GM12874 (cell line): ENCODE results near the gene BASP1.

Experiments
- TF ChIP-seq, protein P1 (sequence below): IDR thresholded peaks from 2 replicates; pipeline ENCODE4 v1.5.1; 2011; ENCODE audit warnings: low read depth, mild to moderate bottlenecking, control low read depth, low read length, moderate library complexity; ENCODE audit not compliant: insufficient read depth

BASP1 gene

DNA sequence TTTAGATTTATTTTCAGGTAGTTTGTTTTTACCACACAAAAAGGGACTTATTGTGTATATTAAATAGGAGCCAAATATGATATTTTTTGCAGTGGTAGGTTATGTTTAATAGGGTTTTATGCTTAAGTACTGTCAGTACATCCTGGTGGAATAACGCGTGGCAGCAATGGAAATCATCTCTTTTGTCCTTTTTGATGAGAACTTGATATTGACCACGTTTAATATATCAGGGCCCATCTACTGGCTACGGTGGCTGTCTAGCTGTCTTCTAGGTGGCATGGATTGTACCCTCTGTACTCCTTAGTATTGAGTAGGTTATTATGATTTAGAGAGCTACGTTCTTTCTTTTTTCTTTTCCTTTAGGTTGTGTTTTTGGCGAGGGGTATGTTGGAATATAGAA is 2.6 kb downstream of the BASP1 start:
- TF ChIP-seq, protein P1, sequence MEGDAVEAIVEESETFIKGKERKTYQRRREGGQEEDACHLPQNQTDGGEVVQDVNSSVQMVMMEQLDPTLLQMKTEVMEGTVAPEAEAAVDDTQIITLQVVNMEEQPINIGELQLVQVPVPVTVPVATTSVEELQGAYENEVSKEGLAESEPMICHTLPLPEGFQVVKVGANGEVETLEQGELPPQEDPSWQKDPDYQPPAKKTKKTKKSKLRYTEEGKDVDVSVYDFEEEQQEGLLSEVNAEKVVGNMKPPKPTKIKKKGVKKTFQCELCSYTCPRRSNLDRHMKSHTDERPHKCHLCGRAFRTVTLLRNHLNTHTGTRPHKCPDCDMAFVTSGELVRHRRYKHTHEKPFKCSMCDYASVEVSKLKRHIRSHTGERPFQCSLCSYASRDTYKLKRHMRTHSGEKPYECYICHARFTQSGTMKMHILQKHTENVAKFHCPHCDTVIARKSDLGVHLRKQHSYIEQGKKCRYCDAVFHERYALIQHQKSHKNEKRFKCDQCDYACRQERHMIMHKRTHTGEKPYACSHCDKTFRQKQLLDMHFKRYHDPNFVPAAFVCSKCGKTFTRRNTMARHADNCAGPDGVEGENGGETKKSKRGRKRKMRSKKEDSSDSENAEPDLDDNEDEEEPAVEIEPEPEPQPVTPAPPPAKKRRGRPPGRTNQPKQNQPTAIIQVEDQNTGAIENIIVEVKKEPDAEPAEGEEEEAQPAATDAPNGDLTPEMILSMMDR: no peak

DNA sequence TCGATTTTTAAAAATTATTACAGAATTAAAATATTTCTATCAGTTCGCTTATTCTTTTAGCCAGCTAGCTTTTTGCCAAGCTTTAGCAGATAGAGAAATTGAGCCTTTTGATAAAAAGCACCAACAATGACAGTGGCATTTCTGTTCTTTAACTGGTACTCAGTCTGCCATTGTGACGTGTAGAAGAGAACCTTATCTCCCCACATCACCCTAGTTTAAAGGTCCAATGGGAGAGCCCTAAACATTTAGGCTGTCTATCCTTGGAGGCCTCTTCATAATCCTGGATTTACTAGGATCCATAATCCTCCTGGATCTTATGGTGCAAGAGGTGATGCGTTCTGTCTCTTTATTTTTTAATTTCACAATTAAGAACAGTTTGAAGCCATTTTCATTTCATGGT is 3.0 kb downstream of the BASP1 start:
- TF ChIP-seq, protein P1: no peak

- TF ChIP-seq, protein P1: no peak
Measured at GRCh38 chr5:17221843-17222636, 4.6 kb downstream of the BASP1 start.

DNA sequence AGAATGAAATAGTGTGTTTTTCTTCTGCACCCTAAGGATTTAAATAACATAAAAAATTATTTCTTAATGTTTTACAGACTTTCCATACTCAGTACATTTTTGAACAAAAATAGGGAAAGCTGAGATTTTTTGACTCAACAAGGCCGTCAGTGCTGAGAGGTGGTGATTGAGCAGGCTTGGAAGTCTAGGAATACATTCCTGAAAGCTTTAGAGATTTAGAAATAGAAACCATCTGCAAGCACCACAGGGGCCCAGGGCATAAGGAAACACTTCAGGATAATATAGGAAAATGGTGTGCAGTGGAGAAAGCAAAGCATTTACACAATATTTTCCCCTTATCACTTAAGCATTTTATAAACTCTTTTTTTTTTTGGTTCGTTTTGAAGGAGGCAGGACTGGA is 5.2 kb downstream of the BASP1 start:
- TF ChIP-seq, protein P1: no peak

- TF ChIP-seq, protein P1: no peak
Measured at GRCh38 chr5:17223367-17224185, 6.1 kb downstream of the BASP1 start.

DNA sequence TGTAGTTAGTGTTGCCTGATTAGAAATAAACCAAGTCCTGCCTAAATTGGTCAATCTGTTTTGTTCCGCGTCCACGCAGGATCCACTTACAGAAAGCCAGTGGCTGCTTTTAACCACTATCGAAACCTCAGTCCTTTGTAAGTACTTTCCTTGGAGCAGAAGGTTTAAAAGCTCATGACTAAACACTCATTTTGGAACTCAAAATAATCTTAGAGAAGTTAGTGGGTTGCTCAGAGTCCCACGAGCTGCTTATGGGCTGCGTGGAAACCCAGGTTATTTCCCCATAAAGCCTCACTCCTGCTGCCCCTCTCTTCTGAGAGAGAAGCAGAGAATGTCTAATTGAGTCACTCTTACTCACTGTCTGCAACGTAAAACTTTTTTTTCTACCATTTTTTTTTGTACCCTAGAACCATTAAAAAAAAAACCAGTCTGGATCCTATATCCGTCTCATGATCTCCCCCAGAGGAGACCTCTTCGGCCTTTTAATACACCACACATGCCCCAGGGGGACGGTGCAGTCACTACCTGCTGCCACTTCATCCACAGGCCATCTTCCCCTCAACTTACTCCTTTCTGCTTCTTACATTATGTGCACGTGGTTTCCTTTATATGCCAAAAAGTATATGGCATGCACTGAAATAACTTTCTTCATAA is 7.6 kb downstream of the BASP1 start:
- TF ChIP-seq, protein P1: no peak

- TF ChIP-seq, protein P1: no peak
Measured at GRCh38 chr5:17225520-17225919, 8.1 kb downstream of the BASP1 start.
